ENCODE results near the gene UAP1L1. TPM values are rescaled to one million over a fixed set of nuclear protein-coding genes. Genes with fewer than 3 reads are reported as not detected.

UAP1L1 gene
- polyA plus RNA-seq, 2 of the 4 experiments (the other 2 are of a cell fraction): 1.2 to 7.8 TPM

DNA sequence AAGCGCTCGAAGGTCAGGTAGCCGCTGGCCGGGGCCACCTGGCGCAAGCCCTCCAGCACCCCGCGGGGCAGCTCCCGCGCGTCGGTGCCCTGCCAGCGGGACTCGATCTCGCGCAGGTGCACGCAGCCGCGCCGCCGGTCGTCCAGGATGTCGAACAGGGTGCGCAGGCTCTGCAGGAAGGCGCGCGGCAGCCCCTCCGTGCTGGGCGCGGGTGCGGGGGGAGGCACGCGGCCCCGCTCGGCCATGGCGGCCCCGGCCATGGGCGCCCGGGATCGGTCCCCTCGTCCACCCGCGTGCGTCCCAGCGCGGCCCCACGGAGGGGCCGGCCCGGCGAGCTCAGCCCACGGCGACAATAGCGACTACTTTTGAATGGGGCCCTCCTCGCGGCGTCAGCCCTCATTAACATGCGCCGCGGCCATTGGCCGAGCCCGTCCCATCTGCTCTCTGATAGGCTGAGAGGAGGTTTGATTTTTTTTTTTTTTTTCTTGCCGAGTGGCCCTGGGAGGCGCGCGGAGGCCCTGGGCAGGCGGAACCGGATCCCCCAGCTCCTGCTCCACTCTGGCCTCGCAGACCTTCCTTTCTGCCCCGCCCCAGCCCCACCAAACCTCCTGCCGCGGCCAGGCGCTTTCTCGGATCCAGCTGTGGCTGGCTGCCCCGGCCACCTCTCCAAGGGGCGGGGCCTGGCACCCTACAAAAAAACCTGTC is 7.0 kb upstream of the UAP1L1 start, which contains the start of gene SAPCD2:
Gene SAPCD2 (minus strand): TSS at position 357 of the 705 bp plus-strand sequence. CDS start 97 bp downstream, at position 260.
- no peak for FAIRE-seq
- peak within 1 kb of the TSS; percentile 68 to 88 for H3K27ac ChIP-seq
- CTCF ChIA-PET: interaction anchor here (0.5 to 19.2 kb wide), 8 partner anchors 16 to 157 kb away, joined by 3 to 656 read pairs (median 106); partner anchors contain the start of genes ABCA2, DPP7, ENTPD2 and FUT7

DNA sequence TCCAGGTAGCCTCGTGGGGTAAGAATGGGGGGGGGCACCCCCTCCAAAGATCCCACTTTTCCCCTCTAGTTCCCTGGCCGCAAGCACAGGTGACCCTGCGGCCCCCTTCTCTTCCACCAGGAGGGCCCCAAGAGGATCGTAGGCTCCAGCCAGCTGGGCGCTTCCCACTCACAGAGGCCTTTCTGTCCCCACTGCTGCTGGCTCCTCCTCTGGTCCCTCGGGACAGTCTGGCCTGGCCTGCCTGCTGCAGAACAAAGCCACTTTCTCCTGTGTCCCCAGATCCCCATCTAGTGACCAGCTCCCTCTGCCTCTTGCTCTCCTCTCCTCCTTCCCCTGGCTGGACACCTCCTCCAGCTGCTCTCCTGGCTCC is 6.4 kb upstream of the UAP1L1 start:
- CTCF ChIA-PET: interaction anchor here (1.4 to 19.2 kb wide), 6 partner anchors 15 to 44 kb away, joined by 3 to 656 read pairs (median 207); partner anchors contain the start of genes ABCA2, DPP7, ENTPD2 and FUT7
- FAIRE-seq: no peak
- no peak for TF ChIP-seq FOSL2 (IDR thresholded peaks at IDR 0.05)
- no peak for TF ChIP-seq FOSL2 (CRISPR knock-in tag; IDR thresholded peaks at IDR 0.05)
- TF ChIP-seq, protein P1, sequence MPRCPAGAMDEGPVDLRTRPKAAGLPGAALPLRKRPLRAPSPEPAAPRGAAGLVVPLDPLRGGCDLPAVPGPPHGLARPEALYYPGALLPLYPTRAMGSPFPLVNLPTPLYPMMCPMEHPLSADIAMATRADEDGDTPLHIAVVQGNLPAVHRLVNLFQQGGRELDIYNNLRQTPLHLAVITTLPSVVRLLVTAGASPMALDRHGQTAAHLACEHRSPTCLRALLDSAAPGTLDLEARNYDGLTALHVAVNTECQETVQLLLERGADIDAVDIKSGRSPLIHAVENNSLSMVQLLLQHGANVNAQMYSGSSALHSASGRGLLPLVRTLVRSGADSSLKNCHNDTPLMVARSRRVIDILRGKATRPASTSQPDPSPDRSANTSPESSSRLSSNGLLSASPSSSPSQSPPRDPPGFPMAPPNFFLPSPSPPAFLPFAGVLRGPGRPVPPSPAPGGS (IDR thresholded peaks at IDR 0.05): no peak
- TF ChIP-seq HEYL (CRISPR knock-in tag; IDR thresholded peaks at IDR 0.05): no peak
- no peak for TF ChIP-seq FOSB (CRISPR knock-in tag; IDR thresholded peaks at IDR 0.05)
- no peak for TF ChIP-seq EP300 (IDR thresholded peaks at IDR 0.05)
- TF ChIP-seq, protein P2, sequence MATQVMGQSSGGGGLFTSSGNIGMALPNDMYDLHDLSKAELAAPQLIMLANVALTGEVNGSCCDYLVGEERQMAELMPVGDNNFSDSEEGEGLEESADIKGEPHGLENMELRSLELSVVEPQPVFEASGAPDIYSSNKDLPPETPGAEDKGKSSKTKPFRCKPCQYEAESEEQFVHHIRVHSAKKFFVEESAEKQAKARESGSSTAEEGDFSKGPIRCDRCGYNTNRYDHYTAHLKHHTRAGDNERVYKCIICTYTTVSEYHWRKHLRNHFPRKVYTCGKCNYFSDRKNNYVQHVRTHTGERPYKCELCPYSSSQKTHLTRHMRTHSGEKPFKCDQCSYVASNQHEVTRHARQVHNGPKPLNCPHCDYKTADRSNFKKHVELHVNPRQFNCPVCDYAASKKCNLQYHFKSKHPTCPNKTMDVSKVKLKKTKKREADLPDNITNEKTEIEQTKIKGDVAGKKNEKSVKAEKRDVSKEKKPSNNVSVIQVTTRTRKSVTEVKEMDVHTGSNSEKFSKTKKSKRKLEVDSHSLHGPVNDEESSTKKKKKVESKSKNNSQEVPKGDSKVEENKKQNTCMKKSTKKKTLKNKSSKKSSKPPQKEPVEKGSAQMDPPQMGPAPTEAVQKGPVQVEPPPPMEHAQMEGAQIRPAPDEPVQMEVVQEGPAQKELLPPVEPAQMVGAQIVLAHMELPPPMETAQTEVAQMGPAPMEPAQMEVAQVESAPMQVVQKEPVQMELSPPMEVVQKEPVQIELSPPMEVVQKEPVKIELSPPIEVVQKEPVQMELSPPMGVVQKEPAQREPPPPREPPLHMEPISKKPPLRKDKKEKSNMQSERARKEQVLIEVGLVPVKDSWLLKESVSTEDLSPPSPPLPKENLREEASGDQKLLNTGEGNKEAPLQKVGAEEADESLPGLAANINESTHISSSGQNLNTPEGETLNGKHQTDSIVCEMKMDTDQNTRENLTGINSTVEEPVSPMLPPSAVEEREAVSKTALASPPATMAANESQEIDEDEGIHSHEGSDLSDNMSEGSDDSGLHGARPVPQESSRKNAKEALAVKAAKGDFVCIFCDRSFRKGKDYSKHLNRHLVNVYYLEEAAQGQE (IDR thresholded peaks at IDR 0.05): no peak
- TF ChIP-seq HDAC2 (IDR thresholded peaks at IDR 0.05): no peak
- no peak for TF ChIP-seq ZSCAN20 (CRISPR knock-in tag; IDR thresholded peaks at IDR 0.05)
- no peak for TF ChIP-seq RFX5 (IDR thresholded peaks at IDR 0.05)
- TF ChIP-seq CEBPB (IDR thresholded peaks at IDR 0.05): no peak
- ATAC-seq: peak; percentile 23 to 48; a peak in 4 of 6 replicates
- POLR2A ChIA-PET: interaction anchor here (0.6 to 3.9 kb wide), 5 partner anchors 15 to 251 kb away, joined by 3 to 18 read pairs (median 5); partner anchors contain the start of genes MAN1B1, NPDC1 and TUBB4B
- WGBS (ENCODE audit: missing lambda C conversion rate): 21% methylated on average over 5 of the region's 6 CpGs
- Histone ChIP-seq H3K4me2 (peak overlapping the region; percentile 74), H3K4me1 (peaks cover 27% of the 10 kb centered on the region), H3K9me3 (no peaks in the 10 kb centered on the region), H3K27ac (peak overlapping the region; percentile 62 to 88), H3K4me3 (peak overlapping the region; percentile 52)
- DNase-seq (ENCODE audit: low read depth in 1 of 2, low spot score in 1 of 2): no peak

More for the DNA sequence above, 7.0 kb upstream of the UAP1L1 start, which contains the start of gene SAPCD2:
- DNase-seq (ENCODE audit: low read depth in 1 of 2, low spot score in 1 of 2) (peak; percentile 86 to 88), ATAC-seq (peak; percentile 73 to 89)
- H3K9me3 ChIP-seq: no peaks in the 10 kb centered on the region
- WGBS (ENCODE audit: missing lambda C conversion rate): 1% methylated on average over 20 of the region's 74 CpGs
- peak within 1 kb of the TSS; percentile 52 for H3K4me3 ChIP-seq
- peak within 1 kb of the TSS; percentile 74 for H3K4me2 ChIP-seq
- POLR2A ChIA-PET: interaction anchor here (0.7 to 3.9 kb wide), 5 partner anchors 11 to 170 kb away, joined by 4 to 18 read pairs (median 7); partner anchors contain the start of genes MAN1B1, NPDC1 and TUBB4B
- TF ChIP-seq FOXS1 (CRISPR knock-in tag; IDR thresholded peaks at IDR 0.05) (no peak), RFX5 (IDR thresholded peaks at IDR 0.05) (peak; percentile 67; the same call in 1 of the 2 replicates), RNF2 (IDR thresholded peaks at IDR 0.05; ENCODE audit: borderline replicate concordance, low read depth) (no peak), ZFP36 (IDR thresholded peaks at IDR 0.05; ENCODE audit: borderline replicate concordance, partially characterized antibody) (no peak), EHMT2 (IDR thresholded peaks at IDR 0.05; ENCODE audit: low read depth) (no peak), HOXB13 (CRISPR knock-in tag; IDR thresholded peaks at IDR 0.05; ENCODE audit: low read depth) (no peak), RAD21 (conservative IDR thresholded peaks at IDR 0.05 in 1 of 2, IDR thresholded peaks at IDR 0.05 in 1 of 2) (no peak), FOSB (CRISPR knock-in tag; IDR thresholded peaks at IDR 0.05) (no peak), E2F6 (IDR thresholded peaks at IDR 0.05; ENCODE audit: borderline replicate concordance, low read depth) (peak; percentile 32; the same call in 1 of the 2 replicates), SMC3 (IDR thresholded peaks at IDR 0.05) (no peak), CBX2 (IDR thresholded peaks at IDR 0.05; ENCODE audit: borderline replicate concordance, low read depth) (no peak), CHD4 (IDR thresholded peaks at IDR 0.05; ENCODE audit: borderline replicate concordance) (no peak), EHF (CRISPR knock-in tag; IDR thresholded peaks at IDR 0.05) (no peak), MAFK (IDR thresholded peaks at IDR 0.05; ENCODE audit: partially characterized antibody) (no peak), HOXB5 (CRISPR knock-in tag; IDR thresholded peaks at IDR 0.05) (no peak), HOXA7 (CRISPR knock-in tag; IDR thresholded peaks at IDR 0.05) (no peak), POLR2A (IDR thresholded peaks at IDR 0.05; ENCODE audit: low read length) (peak; percentile 29; the same call in 1 of the 2 replicates), POLR2AphosphoS2 (conservative IDR thresholded peaks at IDR 0.05; ENCODE audit: low read length) (no peak), HES2 (IDR thresholded peaks at IDR 0.05) (no peak), FOSL2 (IDR thresholded peaks at IDR 0.05) (no peak), FOSL2 (CRISPR knock-in tag; IDR thresholded peaks at IDR 0.05) (no peak), CHD2 (IDR thresholded peaks at IDR 0.05; ENCODE audit: low read length, partially characterized antibody) (no peak), KDM1A (IDR thresholded peaks at IDR 0.05; ENCODE audit: low read depth) (no peak)
- TF ChIP-seq, protein P3, sequence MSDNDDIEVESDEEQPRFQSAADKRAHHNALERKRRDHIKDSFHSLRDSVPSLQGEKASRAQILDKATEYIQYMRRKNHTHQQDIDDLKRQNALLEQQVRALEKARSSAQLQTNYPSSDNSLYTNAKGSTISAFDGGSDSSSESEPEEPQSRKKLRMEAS (IDR thresholded peaks at IDR 0.05): peak; percentile 32; the same call in 1 of the 2 replicates
- TF ChIP-seq, protein P4, sequence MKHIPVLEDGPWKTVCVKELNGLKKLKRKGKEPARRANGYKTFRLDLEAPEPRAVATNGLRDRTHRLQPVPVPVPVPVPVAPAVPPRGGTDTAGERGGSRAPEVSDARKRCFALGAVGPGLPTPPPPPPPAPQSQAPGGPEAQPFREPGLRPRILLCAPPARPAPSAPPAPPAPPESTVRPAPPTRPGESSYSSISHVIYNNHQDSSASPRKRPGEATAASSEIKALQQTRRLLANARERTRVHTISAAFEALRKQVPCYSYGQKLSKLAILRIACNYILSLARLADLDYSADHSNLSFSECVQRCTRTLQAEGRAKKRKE (CRISPR knock-in tag; IDR thresholded peaks at IDR 0.05; ENCODE audit: low read depth): no peak
- peaks cover 27% of the 10 kb centered on the region for H3K4me1 ChIP-seq

Measured in A549 (cell line).